Measurements from ENCODE around the gene CEP290.
"Not testable (repeated sequence)": the region's sequence is repeated elsewhere in the genome, so short reads cannot be mapped to it uniquely, and the experiment has no call there.

Gene CEP290

DNA sequence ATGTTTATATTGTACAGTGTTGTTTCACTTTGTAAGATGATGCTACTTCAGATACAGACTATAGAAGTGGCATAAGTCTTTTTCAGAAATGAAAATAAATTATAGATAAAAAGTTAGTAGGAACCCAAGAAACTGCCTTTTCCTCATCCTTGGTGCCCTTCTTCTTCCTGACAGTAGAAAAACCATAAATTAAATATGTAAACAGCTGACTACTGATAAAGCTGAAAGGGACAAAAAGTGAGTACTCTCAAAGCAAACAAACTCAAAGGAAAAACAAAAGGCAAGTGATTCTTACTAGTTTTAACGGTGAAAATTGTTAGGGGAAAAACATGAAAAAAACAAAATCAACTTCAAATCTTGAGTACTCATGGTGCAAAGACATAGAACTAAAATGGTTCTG, 104.1 kb downstream of the CEP290 start:
- no peak for DNase-seq

DNA sequence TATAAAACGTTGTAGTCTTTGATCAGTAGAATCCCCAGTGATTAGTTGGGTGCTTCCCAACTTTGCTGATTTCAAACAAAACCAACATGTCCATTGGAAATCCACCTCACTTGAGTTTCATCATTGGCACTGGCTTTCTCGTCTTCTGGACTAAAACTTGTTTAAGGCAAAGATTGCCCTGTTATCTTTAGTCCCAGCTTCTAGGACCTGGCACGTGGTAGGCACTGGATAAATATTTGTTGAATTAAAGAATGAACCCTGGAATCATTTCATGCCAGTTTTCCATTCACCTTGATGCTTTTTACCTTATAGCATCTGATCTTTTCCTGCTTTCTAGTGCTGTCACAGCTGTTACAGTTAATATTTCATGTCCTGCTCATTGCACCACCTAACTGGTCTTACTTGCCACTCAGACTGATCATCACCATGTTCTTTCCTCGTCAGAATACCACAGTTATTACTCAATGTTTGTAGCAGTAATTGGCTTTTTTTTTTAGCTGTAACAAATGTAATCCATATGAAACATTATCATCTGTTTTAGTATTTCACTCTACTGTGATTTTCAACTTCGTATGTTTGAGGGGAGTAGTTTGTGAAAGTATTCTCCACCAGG, 105.4 kb downstream of the CEP290 start:
- DNase-seq: peak; percentile 28

DNA sequence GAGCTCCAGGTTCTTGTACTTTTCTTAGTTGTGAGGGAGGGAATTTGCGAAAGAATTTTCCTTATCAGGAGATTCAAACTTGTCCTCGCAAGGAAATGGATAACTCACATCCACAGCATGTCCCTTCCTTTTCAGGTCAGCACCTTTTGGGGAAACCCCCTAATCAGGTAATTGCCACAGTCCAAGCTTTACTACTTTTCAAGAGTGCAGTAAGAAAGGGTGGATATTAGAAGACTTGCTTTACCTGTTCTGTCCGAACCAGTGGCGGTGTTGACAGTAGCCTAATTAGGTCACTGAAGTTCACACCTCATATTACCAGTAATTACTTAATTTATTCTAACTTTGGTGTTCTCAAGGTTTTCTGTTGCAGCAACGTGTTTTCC, 106.0 kb downstream of the CEP290 start:
- DNase-seq: peak; percentile 64

DNA sequence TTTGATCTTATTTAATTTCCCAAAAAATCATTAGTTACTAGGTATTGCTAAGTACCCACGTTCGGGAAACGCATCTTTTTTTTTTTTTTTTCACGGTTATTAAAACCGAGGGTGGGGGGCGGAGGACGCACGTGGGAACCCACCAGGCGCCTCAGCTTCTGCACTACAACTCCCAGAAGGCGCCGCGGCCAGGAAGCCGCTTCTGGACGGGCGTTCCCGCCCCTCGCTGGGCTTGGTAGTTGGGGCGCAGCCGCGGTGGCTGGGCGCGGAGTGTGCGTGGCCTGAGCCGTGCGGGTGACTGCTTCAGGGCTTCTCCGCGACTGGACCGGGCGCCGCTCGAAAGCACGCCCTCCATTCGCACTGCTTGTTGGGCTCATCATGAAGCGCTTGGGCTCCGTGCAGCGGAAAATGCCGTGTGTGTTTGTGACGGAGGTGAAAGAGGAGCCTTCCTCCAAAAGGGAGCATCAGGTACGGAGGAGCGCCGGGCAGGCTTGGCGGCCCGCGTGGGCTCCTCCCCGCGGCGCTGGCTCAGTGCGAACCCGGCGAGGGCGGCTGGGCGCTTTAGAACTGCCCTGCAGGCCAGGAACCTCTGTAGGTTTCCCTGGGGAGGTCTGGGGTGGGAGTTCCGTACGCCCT, 106.5 kb downstream of the CEP290 start:
- DNase-seq: peak; percentile 97

DNA sequence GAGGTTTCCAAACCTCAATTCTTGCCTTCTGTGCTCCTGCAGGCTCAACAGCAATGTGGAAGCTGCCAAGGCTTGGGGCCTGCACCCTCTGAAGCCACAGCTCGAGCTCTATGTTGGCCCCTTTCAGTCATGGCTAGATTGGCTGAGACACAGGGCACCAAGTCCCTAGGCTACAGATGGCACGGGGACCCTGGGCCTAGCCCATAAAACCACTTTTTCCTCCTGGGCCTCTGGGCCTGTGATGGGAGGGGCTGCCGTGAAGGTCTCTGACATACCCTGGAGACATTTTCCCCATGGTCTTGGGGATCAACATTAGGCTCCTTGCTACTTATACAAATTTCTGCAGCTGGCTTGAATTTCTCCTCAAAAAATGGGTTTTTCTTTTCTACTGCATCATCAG, 110.7 kb downstream of the CEP290 start:
- not testable (repeated sequence) for DNase-seq

DNA sequence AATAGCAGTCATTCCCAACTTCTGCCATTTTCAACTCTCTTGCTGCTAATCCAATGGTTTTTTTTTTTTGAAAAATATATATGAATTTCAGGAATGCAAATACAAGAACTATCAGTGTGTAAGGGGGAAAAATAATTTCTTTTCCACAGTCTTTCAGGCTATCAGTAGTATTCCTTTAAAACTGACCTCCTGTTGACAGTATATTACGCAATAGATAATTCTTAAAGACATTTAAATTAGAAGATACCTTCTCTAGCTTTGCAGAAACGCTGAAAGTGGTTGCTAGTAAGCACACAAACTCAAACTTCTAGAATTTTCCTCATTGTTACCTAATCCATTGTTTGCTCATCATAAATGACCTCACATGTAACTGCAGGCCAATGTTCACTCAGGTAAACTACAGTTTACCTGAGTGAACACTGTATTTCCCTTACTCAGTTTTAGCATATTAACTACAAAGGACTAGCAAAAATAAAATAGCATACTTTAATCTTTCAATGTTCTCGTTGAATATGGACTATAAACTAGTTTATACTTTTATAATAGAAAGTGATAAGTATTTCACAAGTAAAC, 112.7 kb downstream of the CEP290 start, which contains the start of gene C12orf50:
TSS of gene C12orf50 (minus strand) at position 309 of the 573 bp plus-strand sequence. CDS start 2,439 bp downstream, outside the sequence.
- no peak for DNase-seq

DNA sequence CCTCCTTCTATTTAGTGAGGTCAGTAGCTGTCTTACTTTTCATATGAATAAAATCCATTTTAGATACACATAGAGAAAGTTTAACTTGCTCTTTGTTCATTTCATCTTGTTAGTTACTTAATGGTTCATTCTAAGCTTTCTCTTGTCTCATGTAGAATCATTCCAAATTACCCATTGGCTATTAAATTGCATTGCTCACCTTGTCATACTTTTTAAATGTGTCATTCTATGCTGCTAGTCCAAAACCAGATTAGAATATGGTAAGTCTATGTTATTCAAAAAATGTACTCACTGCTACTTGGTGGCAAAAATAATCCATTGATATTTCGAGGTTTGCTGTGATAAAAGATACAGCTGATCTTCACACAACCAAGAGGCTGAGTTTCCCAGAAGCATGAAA, 115.7 kb downstream of the CEP290 start:
- no peak for DNase-seq

DNA sequence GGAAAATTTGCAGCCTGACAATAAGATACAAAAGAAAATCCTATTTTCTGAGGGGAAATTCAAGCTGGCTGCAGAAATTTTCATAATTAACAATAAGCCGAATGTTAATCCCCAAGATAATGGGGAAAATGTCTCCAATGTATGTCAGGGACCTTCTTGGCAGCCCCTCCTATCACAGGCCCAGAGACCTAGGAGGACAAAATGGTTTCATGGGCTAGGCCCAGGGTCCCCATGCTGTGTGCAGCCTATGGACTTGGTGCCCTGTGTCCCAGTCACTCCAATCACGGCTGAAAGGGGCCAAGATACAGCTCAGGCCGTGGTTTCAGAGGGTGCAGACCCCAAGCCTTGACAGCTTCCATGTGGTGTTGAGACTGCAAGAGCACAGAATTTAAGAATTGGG, 123.9 kb downstream of the CEP290 start:
- DNase-seq: no peak

DNA sequence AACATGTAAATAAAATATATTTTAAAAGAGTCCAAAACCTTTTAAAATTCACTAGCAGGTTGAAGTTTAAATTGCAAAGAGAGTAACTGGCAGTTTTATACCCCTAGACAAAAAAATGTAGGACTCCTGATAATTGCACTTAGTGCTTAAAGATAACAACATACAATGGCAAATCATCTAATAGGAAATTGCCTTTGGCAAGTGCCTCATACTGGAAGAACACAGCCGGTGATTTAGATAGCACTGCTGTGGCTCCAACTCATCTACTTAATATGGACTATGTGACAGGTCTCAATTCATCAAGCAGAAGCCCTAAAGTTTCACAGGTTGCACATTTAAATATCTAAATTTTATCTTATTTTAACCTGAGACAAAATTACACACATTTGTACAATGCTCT, 126.1 kb downstream of the CEP290 start:
- no peak for DNase-seq

DNA sequence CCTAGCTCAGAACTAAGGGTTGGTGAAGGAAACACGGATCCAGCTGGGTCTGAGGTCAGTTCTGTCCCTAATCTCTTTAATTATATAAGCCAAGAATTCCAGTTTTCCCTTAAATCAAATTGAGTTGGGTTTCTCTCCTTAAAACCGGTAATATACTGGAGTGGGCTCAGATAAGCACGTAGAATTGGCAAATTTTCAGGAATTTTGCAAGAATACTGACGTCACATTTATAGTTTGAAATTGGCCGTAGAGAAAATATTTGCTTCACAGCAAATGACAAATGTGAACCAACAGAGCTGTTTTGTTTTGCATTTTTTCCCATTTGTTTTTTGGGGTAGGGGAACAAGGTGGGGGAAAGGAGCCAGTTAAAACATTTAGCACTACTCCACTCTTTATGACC, 130.1 kb downstream of the CEP290 start:
- DNase-seq: no peak

DNA sequence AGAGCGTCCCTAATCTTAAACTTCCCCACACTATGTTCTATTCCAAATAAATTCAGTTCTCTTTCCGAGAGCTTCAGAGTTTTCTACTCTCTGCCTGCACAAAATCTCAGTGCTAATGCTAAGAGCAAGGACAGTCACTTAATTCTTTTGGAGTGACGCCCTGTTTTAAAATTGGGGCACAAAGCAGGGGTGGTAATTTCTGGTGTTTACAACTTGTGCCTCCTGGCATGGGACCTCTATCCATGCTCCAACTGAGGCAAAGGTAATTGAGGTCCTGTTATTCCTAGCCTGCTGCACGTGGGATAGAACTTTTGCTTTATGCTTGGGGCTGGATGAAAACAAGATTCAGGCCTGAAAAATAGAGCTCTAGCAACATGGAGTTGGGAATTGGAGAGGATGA, 135.5 kb downstream of the CEP290 start:
- no peak for DNase-seq

DNA sequence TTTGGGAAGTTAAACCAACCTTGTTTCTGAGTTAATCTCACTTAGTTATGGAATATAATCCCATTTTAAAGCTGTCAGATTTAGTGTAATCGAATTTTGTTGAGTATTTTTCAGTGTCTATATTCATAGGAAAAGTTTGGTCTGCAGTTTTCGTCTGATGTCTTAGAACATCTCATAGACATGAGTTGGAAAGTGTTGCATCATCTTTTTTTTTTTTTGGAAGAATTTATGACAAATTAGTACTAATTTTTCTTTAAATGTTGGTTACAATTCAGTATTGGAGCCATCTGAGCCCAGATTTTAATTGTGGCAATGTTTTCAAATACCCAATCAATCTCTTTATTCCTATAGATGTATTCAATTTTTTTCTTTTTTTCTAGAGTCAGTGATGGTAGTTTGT, 140.6 kb downstream of the CEP290 start:
- no peak for DNase-seq
